Activated B cell treated with CpG ODN at 0.5 μM for 24 hours (primary cell): ENCODE measurements around the gene MT1H. TPM values are rescaled to one million over a fixed set of nuclear protein-coding genes. Genes with fewer than 3 reads are reported as not detected.

Experiments
- ATAC-seq: fragments of 200-7000 bp; cut with Tn5 transposase; one replicate; pipeline ENCODE4 v1.10.0; 2021; ENCODE audit warnings: low read depth, mild to moderate bottlenecking, moderate library complexity
- CTCF ChIA-PET: fragments of 350-600 bp; sonication (Branson Sonifier 250); formaldehyde crosslinking; loops from one replicate; lab custom pipeline; 2021; ENCODE audit warnings: antibody characterized with exemption; lab: Charles Lee
- POLR2A ChIA-PET: fragments of 350-600 bp; sonication (Branson Sonifier 250); formaldehyde crosslinking; loops from one replicate; lab custom pipeline; 2021; ENCODE audit warnings: antibody characterized with exemption; lab: Charles Lee
- DNase-seq: peaks from one replicate; pipeline ENCODE4 v3.0.0; 2022
- H3K27ac Mint-ChIP-seq: one replicate; pipeline ENCODE4 v1.8.0; 2020; ENCODE audit warnings: mixed read lengths
- H3K27me3 Mint-ChIP-seq: one replicate; pipeline ENCODE4 v1.8.0; 2021; ENCODE audit warnings: mixed read lengths
- H3K36me3 Mint-ChIP-seq: one replicate; pipeline ENCODE4 v1.8.0; 2021; ENCODE audit warnings: low read depth, mixed read lengths
- H3K4me1 Mint-ChIP-seq: one replicate; pipeline ENCODE4 v1.8.0; 2021; ENCODE audit warnings: mixed read lengths
- H3K4me3 Mint-ChIP-seq: one replicate; pipeline ENCODE4 v1.8.0; 2020; ENCODE audit warnings: mild to moderate bottlenecking, mixed read lengths
- H3K9me3 Mint-ChIP-seq: one replicate; pipeline ENCODE4 v1.8.0; 2020; ENCODE audit warnings: mixed read lengths
- CTCF ChIP-seq: fragments of 200-600 bp; IDR thresholded peaks from one replicate; pipeline ENCODE4 v1.8.0; 2022; ENCODE audit warnings: antibody characterized with exemption, mild to moderate bottlenecking
- intact Hi-C: fragments of 100-400 bp; cut with micrococcal nuclease; formaldehyde crosslinking; loops from one replicate; pipeline ENCODE4 v1.15.1; 2024
- total RNA-seq: library from RNA; stranded (reverse); gene quantifications from 2 replicates; pipeline ENCODE4 v1.2.3, GENCODE V29; 2022

MT1H gene
- total RNA-seq, 1 donor from 2014 or later, result 1.3 TPM

- Mint-ChIP-seq H3K27me3 (peaks cover 12% of the 10 kb centered on the region), H3K27ac (peak overlapping the region; percentile 65), H3K9me3 (no peaks in the 10 kb centered on the region), H3K4me3 (peak overlapping the region; percentile 13), H3K4me1 (peaks cover 23% of the 10 kb centered on the region), H3K36me3 (peaks cover 3% of the 10 kb centered on the region)
- no peak for DNase-seq
- POLR2A ChIA-PET, result interaction anchor here (0.7 kb wide), 1 partner anchor 44 kb away, joined by 3 read pairs; no protein-coding TSS in a partner anchor
- no peak for TF ChIP-seq CTCF
- CTCF ChIA-PET, result no interaction called here
- no peak for ATAC-seq
- intact Hi-C loops, result no loop called here
Measured at GRCh38 chr16:56653218-56653617, 16.4 kb upstream of the MT1H start.

- CTCF ChIA-PET, result interaction anchor here (0.7 kb wide), 1 partner anchor 49 kb away, joined by 3 read pairs; the partner anchor contains the start of gene MT2A
- DNase-seq (peak; percentile 71), ATAC-seq (peak; percentile 84)
- POLR2A ChIA-PET, result interaction anchor here (0.6 to 1.2 kb wide), 12 partner anchors 9 to 865 kb away, joined by 3 to 11 read pairs (median 4); partner anchors contain the start of genes MT1X and MT2A
- no peak for TF ChIP-seq CTCF
- Mint-ChIP-seq H3K4me3 (peak within 1 kb of the TSS; percentile 92), H3K36me3 (peaks cover 3% of the 10 kb centered on the region), H3K4me1 (peaks cover 39% of the 10 kb centered on the region), H3K27ac (peak within 1 kb of the TSS; percentile 88), H3K9me3 (no peaks in the 10 kb centered on the region), H3K27me3 (peaks cover 16% of the 10 kb centered on the region)
- intact Hi-C loops, result loop anchor here (1.0 to 2.0 kb wide), 3 partner anchors 15 to 49 kb away; partner anchors contain the start of genes MT1X and MT2A
Measured at GRCh38 chr16:56657555-56658326, 11.9 kb upstream of the MT1H start, which contains the start of gene MT1F. TSS of gene MT1F (plus strand) at chr16:56657959. CDS start at chr16:56658059, 100 bp downstream.

GRCh38 chr16:56658327-56658875, 11.2 kb upstream of the MT1H start:
- TF ChIP-seq CTCF, result no peak
- no peak for DNase-seq
- Mint-ChIP-seq H3K27ac (peak overlapping the region; percentile 72), H3K4me3 (peak overlapping the region; percentile 92), H3K9me3 (no peaks in the 10 kb centered on the region), H3K36me3 (peaks cover 3% of the 10 kb centered on the region), H3K4me1 (peaks cover 36% of the 10 kb centered on the region), H3K27me3 (peaks cover 18% of the 10 kb centered on the region)
- POLR2A ChIA-PET, result interaction anchor here (0.8 to 1.2 kb wide), 4 partner anchors 24 to 51 kb away, joined by 4 to 11 read pairs (median 6); partner anchors contain the start of genes MT1X and MT2A
- intact Hi-C loops, result no loop called here
- CTCF ChIA-PET, result no interaction called here
- ATAC-seq, result no peak

- H3K4me1 Mint-ChIP-seq, result peaks cover 23% of the 10 kb centered on the region
- intact Hi-C loops, result no loop called here
- peak overlapping the region; percentile 11 for H3K4me3 Mint-ChIP-seq
- H3K9me3 Mint-ChIP-seq, result no peaks in the 10 kb centered on the region
- ChIA-PET CTCF (no interaction called here), POLR2A (no interaction called here)
- H3K27ac Mint-ChIP-seq, result no peak overlapping the region
- TF ChIP-seq CTCF, result no peak
- H3K36me3 Mint-ChIP-seq, result peaks cover 3% of the 10 kb centered on the region
- DNase-seq (no peak), ATAC-seq (no peak)
- peaks cover 53% of the 10 kb centered on the region for H3K27me3 Mint-ChIP-seq
Measured at GRCh38 chr16:56662357-56663354, 7.0 kb upstream of the MT1H start.
